GM12873 (cell line): ENCODE results near the gene MIF.

Experiments
- TF ChIP-seq, protein P1 (sequence below): IDR thresholded peaks from 2 replicates; pipeline ENCODE4 v1.5.1; 2012; ENCODE audit warnings: low read depth, mild to moderate bottlenecking, moderate library complexity, low read length, control low read depth; ENCODE audit not compliant: insufficient read depth; ENCODE audit errors: missing control alignments

Gene MIF

GRCh38 chr22:23849009-23850006 lies 44.9 kb upstream of the MIF start:
- TF ChIP-seq, protein P1, sequence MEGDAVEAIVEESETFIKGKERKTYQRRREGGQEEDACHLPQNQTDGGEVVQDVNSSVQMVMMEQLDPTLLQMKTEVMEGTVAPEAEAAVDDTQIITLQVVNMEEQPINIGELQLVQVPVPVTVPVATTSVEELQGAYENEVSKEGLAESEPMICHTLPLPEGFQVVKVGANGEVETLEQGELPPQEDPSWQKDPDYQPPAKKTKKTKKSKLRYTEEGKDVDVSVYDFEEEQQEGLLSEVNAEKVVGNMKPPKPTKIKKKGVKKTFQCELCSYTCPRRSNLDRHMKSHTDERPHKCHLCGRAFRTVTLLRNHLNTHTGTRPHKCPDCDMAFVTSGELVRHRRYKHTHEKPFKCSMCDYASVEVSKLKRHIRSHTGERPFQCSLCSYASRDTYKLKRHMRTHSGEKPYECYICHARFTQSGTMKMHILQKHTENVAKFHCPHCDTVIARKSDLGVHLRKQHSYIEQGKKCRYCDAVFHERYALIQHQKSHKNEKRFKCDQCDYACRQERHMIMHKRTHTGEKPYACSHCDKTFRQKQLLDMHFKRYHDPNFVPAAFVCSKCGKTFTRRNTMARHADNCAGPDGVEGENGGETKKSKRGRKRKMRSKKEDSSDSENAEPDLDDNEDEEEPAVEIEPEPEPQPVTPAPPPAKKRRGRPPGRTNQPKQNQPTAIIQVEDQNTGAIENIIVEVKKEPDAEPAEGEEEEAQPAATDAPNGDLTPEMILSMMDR = peak; percentile 91

DNA sequence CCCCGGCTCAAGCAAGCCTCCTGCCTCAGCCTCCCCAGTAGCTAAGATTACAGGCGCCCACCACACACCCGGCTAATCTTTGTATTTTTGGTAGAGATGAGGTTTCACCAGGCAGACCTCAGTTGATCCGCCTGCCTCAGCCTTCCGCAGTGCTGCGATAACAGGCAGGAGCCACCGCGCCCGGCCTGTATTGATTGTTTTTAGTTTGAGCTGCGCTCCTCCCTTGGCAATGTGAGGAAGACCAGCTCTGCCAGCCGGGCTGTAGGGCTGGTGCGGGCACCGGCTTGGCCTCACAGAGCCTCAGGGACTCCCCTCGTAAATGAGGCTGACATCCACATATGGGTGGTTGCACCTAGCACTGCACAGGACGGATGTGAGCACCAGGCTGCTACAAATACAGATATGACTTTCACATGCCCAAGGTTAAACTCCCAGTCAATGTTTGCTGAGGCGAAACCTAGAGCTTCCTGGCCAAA lies 44.0 kb upstream of the MIF start:
- TF ChIP-seq, protein P1 = no peak

DNA sequence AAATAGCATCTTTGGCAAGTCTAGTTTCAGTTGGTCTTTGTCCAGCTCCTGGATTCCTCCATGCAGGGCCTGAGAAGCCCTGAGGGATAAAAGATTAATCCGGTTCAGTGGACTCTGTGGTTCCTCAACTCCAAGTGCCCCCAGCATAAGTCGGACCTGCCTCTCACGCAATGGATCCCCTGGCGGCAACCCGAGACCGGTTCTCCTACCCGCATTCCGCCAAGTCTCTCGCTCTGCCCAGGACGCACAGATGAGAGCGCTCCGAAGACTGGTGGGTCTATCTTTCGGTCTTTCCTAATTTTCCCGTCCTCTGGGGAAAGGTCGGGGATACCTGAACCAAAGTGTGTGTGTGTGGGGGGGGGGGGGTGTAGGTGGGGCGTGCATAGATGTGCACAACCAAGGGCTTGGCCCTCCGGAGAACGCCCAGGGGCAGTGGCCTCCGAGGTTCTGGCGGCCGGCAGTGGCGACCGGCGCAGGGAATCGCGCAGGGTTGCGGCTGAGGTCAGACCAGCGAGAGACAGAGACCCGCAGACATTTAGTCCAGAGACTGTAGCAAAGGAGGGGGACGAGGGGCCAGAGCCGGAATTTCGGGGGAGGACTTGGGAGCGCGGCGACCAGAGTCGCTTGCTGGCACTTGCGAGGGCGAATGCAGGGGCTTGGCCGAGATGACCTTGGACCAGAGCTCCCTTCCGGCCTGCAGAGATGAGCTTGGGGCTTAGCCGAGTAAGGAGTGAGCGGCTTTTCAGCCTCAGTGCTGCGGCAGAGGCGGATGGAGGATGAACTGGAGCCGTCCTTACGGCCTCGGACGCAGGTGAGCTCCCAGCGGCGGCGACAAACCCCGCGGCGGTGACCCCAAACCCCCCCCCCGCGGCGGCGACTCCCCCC lies 37.2 kb upstream of the MIF start:
- TF ChIP-seq, protein P1 = peak; percentile 31

- TF ChIP-seq, protein P1 = peak; percentile 38
Observed at GRCh38 chr22:23857606-23858483, 36.3 kb upstream of the MIF start, which contains the start of gene SLC2A11. Gene SLC2A11 (plus strand): TSS chr22:23857875. CDS start chr22:23858000, 125 bp downstream.

DNA sequence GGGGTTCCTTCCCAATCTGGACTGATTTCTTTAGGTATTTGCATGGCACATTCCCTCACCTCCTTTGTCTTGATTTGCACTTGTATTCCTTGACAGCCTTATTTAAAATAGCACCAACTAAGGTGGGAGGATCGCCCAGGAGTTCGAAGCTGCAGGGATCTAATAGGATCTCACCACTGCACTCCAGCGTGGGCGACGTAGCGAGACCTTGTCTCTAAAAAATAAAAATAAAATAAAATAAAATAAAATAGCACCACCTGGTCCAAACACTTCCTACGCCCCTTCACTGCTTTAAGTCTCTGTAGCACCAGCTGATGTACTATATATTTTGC lies 35.7 kb upstream of the MIF start:
- TF ChIP-seq, protein P1 = no peak

DNA sequence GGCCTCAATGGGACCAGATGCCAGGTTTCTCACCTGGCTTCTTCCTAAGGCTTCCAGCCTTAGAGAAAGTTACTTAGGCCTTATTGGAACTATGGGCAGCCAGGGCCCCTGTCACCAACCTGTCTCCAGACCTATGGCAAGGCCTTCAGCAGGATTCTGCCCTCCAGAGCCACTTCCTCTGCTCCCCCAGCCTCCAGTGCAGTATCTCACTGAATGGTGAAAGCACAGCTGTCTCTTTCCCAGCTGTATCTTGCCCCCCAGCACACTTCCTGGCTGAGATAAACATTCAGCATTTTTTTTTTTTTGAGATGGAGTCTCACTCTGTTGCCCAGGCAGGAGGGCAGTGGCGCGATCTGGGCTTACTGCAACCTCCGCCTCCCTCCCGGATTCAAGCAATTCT lies 35.0 kb upstream of the MIF start:
- TF ChIP-seq, protein P1 = no peak
